ENCODE results near the gene IARS1.

- TF ChIP-seq CTCF (IDR thresholded peaks at IDR 0.05) (no peak), POLR2AphosphoS5 (IDR thresholded peaks at IDR 0.05; ENCODE audit: insufficient read depth in 1 of 2, low read depth in 1 of 2) (no peak)
Observed at GRCh38 chr9:92325991-92326500, 32.5 kb upstream of the IARS1 start.

Data from vagina (tissue), 2 donors.